GM21786 (cell line): ENCODE measurements around the gene ABHD11.
"Not testable (repeated sequence)": the region's sequence is repeated elsewhere in the genome, so short reads cannot be mapped to it uniquely, and the experiment has no call there.

Experiments
- ATAC-seq: cut with Tn5 transposase; IDR thresholded peaks from one replicate; pipeline ENCODE4 v1.9.1; 2021; ENCODE audit not compliant: unreplicated experiment

ABHD11 gene

GRCh38 chr7:73720443-73720842 is 18.2 kb downstream of the ABHD11 start:
- not testable (repeated sequence) for ATAC-seq

GRCh38 chr7:73719806-73720169 is 18.8 kb downstream of the ABHD11 start:
- ATAC-seq = peak; percentile 19

GRCh38 chr7:73718905-73719805 is 19.4 kb downstream of the ABHD11 start, which contains the start of gene STX1A:
Gene STX1A, minus strand, starts transcription at chr7:73719669. Its CDS starts 38 bp downstream, at chr7:73719631.
- peak; percentile 51 for ATAC-seq

GRCh38 chr7:73718438-73718881 is 20.1 kb downstream of the ABHD11 start:
- no peak for ATAC-seq

- no peak for ATAC-seq
Measured at GRCh38 chr7:73717991-73718405, 20.6 kb downstream of the ABHD11 start.

GRCh38 chr7:73717025-73717807 is 21.4 kb downstream of the ABHD11 start:
- no peak for ATAC-seq

GRCh38 chr7:73716318-73716890 is 22.2 kb downstream of the ABHD11 start:
- ATAC-seq = no peak

- peak; percentile 34 for ATAC-seq
Measured at GRCh38 chr7:73715648-73716317, 22.8 kb downstream of the ABHD11 start.

- not testable (repeated sequence) for ATAC-seq
Measured at GRCh38 chr7:73713319-73713718, 25.3 kb downstream of the ABHD11 start.

- no peak for ATAC-seq
Measured at GRCh38 chr7:73712773-73713172, 25.8 kb downstream of the ABHD11 start.

GRCh38 chr7:73708961-73709549 is 29.5 kb downstream of the ABHD11 start:
- ATAC-seq = no peak

- no peak for ATAC-seq
Measured at GRCh38 chr7:73707045-73707631, 31.5 kb downstream of the ABHD11 start.

- ATAC-seq = no peak
Measured at GRCh38 chr7:73706126-73707044, 32.2 kb downstream of the ABHD11 start.

- no peak for ATAC-seq
Measured at GRCh38 chr7:73705551-73705920, 33.1 kb downstream of the ABHD11 start.

GRCh38 chr7:73704640-73705550 is 33.7 kb downstream of the ABHD11 start:
- no peak for ATAC-seq

GRCh38 chr7:73703757-73704639 is 34.6 kb downstream of the ABHD11 start:
- no peak for ATAC-seq

- ATAC-seq = no peak
Measured at GRCh38 chr7:73703225-73703624, 35.4 kb downstream of the ABHD11 start.
